GM12872 (cell line): ENCODE data around the gene CNN2.

ENCODE experiments used
- TF ChIP-seq, protein P1 (sequence below): IDR thresholded peaks from 3 replicates; pipeline ENCODE4 v1.5.1; 2011; ENCODE audit warnings: low read depth, mild to moderate bottlenecking, low read length, moderate library complexity; ENCODE audit not compliant: insufficient read depth

Gene CNN2

DNA sequence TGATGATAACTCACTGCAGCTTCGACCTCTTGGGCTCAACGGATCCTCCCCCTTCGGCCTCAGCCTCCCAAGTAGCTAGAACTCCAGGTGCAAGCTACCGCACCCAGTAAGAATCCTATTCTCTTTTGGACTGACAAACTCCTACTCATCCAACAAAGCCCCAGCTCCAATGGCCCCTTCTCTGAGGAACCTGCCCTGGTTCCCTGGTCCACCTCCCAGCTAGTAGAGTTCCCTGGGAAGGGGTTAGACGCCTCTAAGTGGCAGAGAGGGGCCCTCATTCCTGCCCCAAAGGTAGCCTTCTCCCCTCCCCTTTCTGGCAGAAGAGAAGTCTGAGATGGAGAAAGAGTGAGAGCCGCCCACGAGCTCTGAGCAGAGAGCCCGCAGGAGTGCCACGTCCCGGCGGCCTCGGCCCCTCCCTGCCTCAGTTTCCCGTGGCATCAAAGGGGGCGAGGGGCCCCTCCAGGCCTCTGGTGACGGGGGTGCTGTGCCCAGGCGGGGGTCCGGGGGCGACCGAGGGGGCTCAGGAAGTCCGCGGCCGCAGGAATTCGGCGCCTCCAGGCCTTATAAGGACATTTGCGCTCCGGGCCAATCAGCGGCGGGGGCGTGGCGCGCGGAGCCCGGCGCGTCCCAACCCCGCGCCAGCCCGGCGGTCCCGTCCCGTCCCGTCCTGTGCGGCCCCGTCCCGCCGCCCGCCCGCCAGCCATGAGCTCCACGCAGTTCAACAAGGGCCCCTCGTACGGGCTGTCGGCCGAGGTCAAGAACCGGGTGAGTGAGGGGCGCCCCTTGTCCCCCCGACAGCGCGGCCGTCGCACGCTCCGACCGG lies at the start of gene CNN2:
TSS of gene CNN2 (plus strand) at position 649 of the 823 bp plus-strand sequence. CDS start at position 703, 54 bp downstream.
- TF ChIP-seq, protein P1, sequence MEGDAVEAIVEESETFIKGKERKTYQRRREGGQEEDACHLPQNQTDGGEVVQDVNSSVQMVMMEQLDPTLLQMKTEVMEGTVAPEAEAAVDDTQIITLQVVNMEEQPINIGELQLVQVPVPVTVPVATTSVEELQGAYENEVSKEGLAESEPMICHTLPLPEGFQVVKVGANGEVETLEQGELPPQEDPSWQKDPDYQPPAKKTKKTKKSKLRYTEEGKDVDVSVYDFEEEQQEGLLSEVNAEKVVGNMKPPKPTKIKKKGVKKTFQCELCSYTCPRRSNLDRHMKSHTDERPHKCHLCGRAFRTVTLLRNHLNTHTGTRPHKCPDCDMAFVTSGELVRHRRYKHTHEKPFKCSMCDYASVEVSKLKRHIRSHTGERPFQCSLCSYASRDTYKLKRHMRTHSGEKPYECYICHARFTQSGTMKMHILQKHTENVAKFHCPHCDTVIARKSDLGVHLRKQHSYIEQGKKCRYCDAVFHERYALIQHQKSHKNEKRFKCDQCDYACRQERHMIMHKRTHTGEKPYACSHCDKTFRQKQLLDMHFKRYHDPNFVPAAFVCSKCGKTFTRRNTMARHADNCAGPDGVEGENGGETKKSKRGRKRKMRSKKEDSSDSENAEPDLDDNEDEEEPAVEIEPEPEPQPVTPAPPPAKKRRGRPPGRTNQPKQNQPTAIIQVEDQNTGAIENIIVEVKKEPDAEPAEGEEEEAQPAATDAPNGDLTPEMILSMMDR: no peak

DNA sequence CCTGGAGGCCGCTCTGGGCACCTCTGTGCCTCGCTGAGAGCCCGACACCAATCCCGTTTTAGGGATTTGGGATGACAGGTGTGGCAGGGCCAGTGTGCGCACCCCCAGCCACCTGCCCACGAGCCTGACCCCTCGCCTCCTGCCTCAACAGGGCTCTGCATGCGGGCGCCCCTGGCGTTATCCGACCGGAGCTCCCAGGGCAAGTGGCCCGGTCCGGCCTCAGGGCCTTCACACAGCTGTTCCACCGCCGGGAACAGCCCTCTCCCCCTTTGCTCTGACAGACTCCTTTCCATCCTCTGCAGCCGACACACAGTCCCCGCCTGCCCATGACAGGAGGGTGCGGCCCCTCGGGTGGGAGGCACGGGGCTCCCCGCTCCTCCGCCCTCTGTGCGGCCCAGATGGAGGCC lies 49.3 kb upstream of the CNN2 start:
- TF ChIP-seq, protein P1: no peak

DNA sequence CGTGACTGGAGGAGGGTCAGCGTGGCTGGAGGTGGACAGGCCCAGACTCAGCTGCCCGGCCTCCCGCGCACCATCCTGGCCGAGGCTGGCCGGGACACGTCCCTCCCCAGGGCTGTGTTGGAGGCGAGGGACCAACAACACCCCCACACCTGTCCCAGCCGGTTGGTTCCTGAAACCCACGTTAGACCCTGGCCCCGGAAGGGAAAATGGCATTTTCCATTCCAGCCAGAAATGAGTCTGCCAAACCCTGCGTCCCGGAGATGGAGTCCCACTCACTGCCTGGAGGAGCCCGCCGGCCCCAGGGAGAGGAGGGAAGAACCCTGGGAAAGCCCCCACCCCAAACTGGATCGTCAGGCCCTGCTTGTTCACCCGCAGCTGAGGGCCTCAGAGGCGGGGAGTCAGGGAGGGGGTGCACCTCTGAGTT lies 47.1 kb upstream of the CNN2 start:
- TF ChIP-seq, protein P1: no peak

DNA sequence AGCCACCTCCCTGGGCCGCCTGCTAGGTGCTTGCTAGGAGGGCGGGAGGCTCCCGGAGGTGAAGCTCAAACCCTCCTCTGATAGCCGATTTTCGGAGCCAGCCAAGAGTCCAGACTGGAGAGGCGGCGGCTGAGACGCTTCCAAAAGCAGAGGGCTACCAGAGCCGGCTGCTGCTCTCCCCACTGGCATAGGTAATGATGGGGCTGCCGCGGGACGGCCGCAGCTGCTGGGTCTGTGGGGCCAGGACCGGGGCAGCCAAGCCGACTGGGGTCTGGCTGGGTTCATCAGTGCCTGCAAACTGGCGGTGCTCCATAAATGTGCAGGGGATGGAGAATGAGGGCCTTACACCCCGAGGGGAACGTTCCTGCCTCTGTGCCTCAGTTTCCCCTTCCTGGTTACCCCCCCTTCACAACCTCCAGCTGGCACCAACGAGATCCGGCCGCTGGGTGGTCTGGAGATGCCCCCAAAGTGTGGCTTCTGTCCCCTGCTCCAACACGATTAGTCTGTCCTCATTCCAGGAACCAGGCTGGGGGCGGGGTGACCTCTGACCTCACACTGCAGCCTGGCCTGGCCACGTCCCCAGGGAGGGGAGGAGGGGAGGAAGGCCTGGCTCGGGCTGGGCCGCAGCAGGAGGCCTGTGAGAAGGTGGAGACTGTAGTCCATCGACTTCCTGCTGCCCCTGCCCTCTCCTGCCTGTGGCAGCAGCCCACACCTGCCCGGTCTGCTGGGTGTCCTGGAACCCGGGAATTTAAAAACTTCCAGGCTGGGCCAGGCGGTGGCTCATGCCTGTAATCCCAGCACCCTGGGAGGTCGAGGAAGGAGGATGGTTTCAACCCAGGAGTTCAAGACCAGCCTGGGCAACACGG lies 46.0 kb upstream of the CNN2 start:
- TF ChIP-seq, protein P1: no peak

DNA sequence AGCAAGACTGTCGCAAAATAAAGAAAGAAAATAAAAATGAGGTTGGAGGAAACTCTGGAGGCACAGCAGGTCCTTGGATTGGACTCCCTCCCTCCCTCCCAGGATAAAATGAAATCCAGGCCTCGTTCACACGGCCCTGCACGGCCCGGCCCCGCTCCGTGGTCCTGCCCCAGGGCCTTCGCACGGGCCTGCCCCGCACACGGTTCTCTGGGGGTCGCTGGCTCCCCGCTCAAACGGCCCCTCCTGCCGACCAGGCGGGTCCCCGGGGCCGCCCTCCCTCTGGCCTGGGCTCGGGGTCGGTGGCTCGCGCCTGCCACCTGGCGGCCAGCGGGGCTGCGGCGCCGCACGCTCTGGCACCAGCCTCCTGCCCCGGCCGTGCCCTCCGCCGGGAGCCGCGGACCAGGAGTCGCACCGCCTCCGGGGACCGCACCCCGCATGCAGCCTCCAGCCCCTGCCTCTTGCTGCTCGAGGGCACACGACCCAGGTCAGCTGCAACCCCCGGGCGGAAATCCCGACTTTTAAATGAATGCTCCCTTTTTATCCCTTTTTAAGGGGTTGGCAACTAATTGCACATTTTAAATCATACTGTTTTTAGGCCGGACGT lies 43.7 kb upstream of the CNN2 start:
- TF ChIP-seq, protein P1: peak; percentile 77; the same call in 2 of the 3 replicates

DNA sequence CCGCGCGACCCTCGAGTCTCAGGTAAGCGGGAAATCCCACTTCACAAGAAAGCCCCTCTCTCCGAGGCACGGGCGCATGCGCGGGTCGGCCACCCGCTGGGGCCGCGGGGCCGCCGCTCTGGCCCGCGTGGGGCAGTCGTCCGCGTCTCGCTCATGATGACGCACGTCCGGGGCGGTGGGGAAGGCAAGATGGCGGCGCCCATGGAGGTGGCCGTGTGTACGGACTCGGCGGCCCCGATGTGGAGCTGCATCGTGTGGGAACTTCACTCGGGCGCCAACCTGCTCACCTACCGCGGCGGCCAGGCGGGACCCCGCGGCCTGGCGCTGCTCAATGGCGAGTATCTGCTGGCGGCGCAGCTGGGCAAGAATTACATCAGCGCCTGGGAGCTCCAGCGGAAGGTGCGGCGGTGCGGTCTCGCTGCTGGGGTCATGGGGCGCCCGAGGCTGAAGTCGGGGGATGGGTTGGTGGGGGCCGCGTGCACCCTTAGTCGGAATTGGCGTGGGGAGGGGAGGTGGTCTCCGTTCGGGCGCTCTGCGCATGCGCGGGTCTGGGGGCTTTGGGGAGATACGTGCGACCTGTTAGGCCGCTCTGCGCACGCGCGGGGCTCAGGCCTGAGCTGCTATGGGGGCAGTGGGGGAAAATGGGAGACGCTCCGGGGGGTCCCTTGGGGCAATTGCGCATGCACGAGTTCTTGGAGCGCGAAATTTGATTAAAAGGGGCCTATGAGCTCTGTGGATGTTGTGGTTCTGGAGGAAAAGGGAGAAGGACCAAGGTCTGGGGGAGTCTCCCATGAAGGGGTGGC lies 42.0 kb upstream of the CNN2 start, which contains the start of gene WDR18:
TSS of gene WDR18 (plus strand) at position 181 of the 803 bp plus-strand sequence. CDS start at position 190, 9 bp downstream.
- TF ChIP-seq, protein P1: no peak
